Activated CD4-positive, alpha-beta T cell treated with anti-CD3 and anti-CD28 coated beads for 36 hours (primary cell): ENCODE data around the gene ZNF574. TPM values are rescaled to one million over a fixed set of nuclear protein-coding genes. Genes with fewer than 3 reads are reported as not detected.

ENCODE experiments used
- ATAC-seq: fragments of 200-7000 bp; cut with Tn5 transposase; one replicate; pipeline ENCODE4 v1.10.0; 2021; ENCODE audit warnings: mild to moderate bottlenecking, moderate library complexity
- CTCF ChIA-PET: fragments of 350-600 bp; sonication (Branson Sonifier 250); formaldehyde crosslinking; loops from one replicate; lab custom pipeline; 2021; ENCODE audit warnings: antibody characterized with exemption; lab: Charles Lee
- POLR2A ChIA-PET: fragments of 350-600 bp; sonication (Branson Sonifier 250); formaldehyde crosslinking; loops from one replicate; lab custom pipeline; 2021; ENCODE audit warnings: antibody characterized with exemption, inconsistent platforms; lab: Charles Lee
- DNase-seq: peaks from one replicate; pipeline ENCODE4 v3.0.0-alpha.2; 2020
- H3K27ac Mint-ChIP-seq: one replicate; pipeline ENCODE4 v1.8.0; 2021; ENCODE audit warnings: mixed read lengths
- H3K27me3 Mint-ChIP-seq: one replicate; pipeline ENCODE4 v1.8.0; 2021; ENCODE audit warnings: mixed read lengths
- H3K36me3 Mint-ChIP-seq: one replicate; pipeline ENCODE4 v1.8.0; 2021; ENCODE audit warnings: low read depth, mixed read lengths
- H3K4me1 Mint-ChIP-seq: one replicate; pipeline ENCODE4 v1.8.0; 2021; ENCODE audit warnings: mixed read lengths
- H3K4me3 Mint-ChIP-seq: one replicate; pipeline ENCODE4 v1.8.0; 2021; ENCODE audit warnings: mild to moderate bottlenecking, moderate library complexity, mixed read lengths
- H3K9me3 Mint-ChIP-seq: one replicate; pipeline ENCODE4 v1.8.0; 2021; ENCODE audit warnings: low read depth, mixed read lengths
- intact Hi-C, 2 experiments: fragments of 100-400 bp; cut with DNase I in 1 of 2; cut with micrococcal nuclease in 1 of 2; formaldehyde crosslinking; loops; one replicate each; pipeline versions ENCODE4 v1.14.2 to v1.15.1; 2022 to 2024; cut with DNase I, micrococcal nuclease
- total RNA-seq, 2 experiments: library from RNA; stranded (reverse); gene quantifications; one replicate each; pipeline ENCODE4 v1.2.3, GENCODE V29; 2021

ZNF574 gene
- total RNA-seq, 2 experiments from 2014 or later, result 10.7 to 14.8 TPM

GRCh38 chr19:42081584-42082203 lies 5.7 kb downstream of the ZNF574 start:
- H3K4me3 Mint-ChIP-seq, result no peak overlapping the region
- ATAC-seq (peak; percentile 74), DNase-seq (peak; percentile 43)
- ChIA-PET POLR2A (interaction anchor here (0.6 kb wide), 1 partner anchor 96 kb away, joined by 5 read pairs; no protein-coding TSS in a partner anchor), CTCF (interaction anchor here (0.6 to 1.4 kb wide), 4 partner anchors 21 to 357 kb away, joined by 3 to 4 read pairs (median 3); no protein-coding TSS in a partner anchor)
- H3K27me3 Mint-ChIP-seq, result no peaks in the 10 kb centered on the region
- H3K4me1 Mint-ChIP-seq, result peaks cover 23% of the 10 kb centered on the region
- intact Hi-C loops, result no loop called here
- no peaks in the 10 kb centered on the region for H3K9me3 Mint-ChIP-seq
- peaks cover 23% of the 10 kb centered on the region for H3K36me3 Mint-ChIP-seq
- H3K27ac Mint-ChIP-seq, result peak overlapping the region; percentile 7

- ChIA-PET CTCF (no interaction called here), POLR2A (no interaction called here)
- ATAC-seq (no peak), DNase-seq (no peak)
- Mint-ChIP-seq H3K27me3 (no peaks in the 10 kb centered on the region), H3K4me1 (peaks cover 11% of the 10 kb centered on the region), H3K4me3 (no peak overlapping the region), H3K27ac (no peak overlapping the region), H3K36me3 (peaks cover 19% of the 10 kb centered on the region), H3K9me3 (no peaks in the 10 kb centered on the region)
- intact Hi-C loops, result no loop called here
These were observed 7.6 kb downstream of the ZNF574 start for GRCh38 chr19:42083537-42083936.

GRCh38 chr19:42086188-42086736 lies 10.3 kb downstream of the ZNF574 start:
- intact Hi-C loops, result no loop called here
- ATAC-seq (no peak), DNase-seq (no peak)
- ChIA-PET CTCF (no interaction called here), POLR2A (no interaction called here)
- Mint-ChIP-seq H3K36me3 (peaks cover 24% of the 10 kb centered on the region), H3K4me1 (peaks cover 25% of the 10 kb centered on the region), H3K9me3 (no peaks in the 10 kb centered on the region), H3K27me3 (no peaks in the 10 kb centered on the region), H3K4me3 (no peak overlapping the region), H3K27ac (peak overlapping the region; percentile 23)

GRCh38 chr19:42086770-42087550 lies 11.0 kb downstream of the ZNF574 start:
- H3K9me3 Mint-ChIP-seq, result no peaks in the 10 kb centered on the region
- no peak for DNase-seq
- H3K36me3 Mint-ChIP-seq, result peaks cover 17% of the 10 kb centered on the region
- H3K4me3 Mint-ChIP-seq, result no peak overlapping the region
- intact Hi-C loops, result no loop called here
- H3K4me1 Mint-ChIP-seq, result peaks cover 22% of the 10 kb centered on the region
- ATAC-seq, result no peak
- POLR2A ChIA-PET, result interaction anchor here (0.6 kb wide), 1 partner anchor 15 kb away, joined by 5 read pairs; no protein-coding TSS in a partner anchor
- H3K27me3 Mint-ChIP-seq, result no peaks in the 10 kb centered on the region
- no peak overlapping the region for H3K27ac Mint-ChIP-seq
- CTCF ChIA-PET, result no interaction called here

GRCh38 chr19:42088471-42089190 lies 12.7 kb downstream of the ZNF574 start:
- peak overlapping the region; percentile 10 for H3K27ac Mint-ChIP-seq
- DNase-seq (no peak), ATAC-seq (no peak)
- no peaks in the 10 kb centered on the region for H3K27me3 Mint-ChIP-seq
- ChIA-PET CTCF (no interaction called here), POLR2A (no interaction called here)
- no peaks in the 10 kb centered on the region for H3K9me3 Mint-ChIP-seq
- H3K36me3 Mint-ChIP-seq, result peaks cover 17% of the 10 kb centered on the region
- intact Hi-C loops, result no loop called here
- H3K4me3 Mint-ChIP-seq, result no peak overlapping the region
- H3K4me1 Mint-ChIP-seq, result peaks cover 24% of the 10 kb centered on the region

- no peak for DNase-seq
- intact Hi-C loops, result no loop called here
- Mint-ChIP-seq H3K4me3 (no peak overlapping the region), H3K36me3 (peaks cover 22% of the 10 kb centered on the region), H3K27ac (no peak overlapping the region), H3K27me3 (no peaks in the 10 kb centered on the region), H3K9me3 (no peaks in the 10 kb centered on the region), H3K4me1 (peaks cover 24% of the 10 kb centered on the region)
- CTCF ChIA-PET, result no interaction called here
- POLR2A ChIA-PET, result no interaction called here
- no peak for ATAC-seq
These were observed 13.3 kb downstream of the ZNF574 start for GRCh38 chr19:42089191-42089750.

GRCh38 chr19:42089772-42090171 lies 13.8 kb downstream of the ZNF574 start:
- H3K36me3 Mint-ChIP-seq, result peaks cover 24% of the 10 kb centered on the region
- H3K4me1 Mint-ChIP-seq, result peaks cover 24% of the 10 kb centered on the region
- CTCF ChIA-PET, result no interaction called here
- POLR2A ChIA-PET, result no interaction called here
- H3K27me3 Mint-ChIP-seq, result no peaks in the 10 kb centered on the region
- ATAC-seq (no peak), DNase-seq (no peak)
- H3K27ac Mint-ChIP-seq, result no peak overlapping the region
- no peaks in the 10 kb centered on the region for H3K9me3 Mint-ChIP-seq
- no peak overlapping the region for H3K4me3 Mint-ChIP-seq
- intact Hi-C loops, result no loop called here

- peaks cover 24% of the 10 kb centered on the region for H3K4me1 Mint-ChIP-seq
- H3K27ac Mint-ChIP-seq, result no peak overlapping the region
- POLR2A ChIA-PET, result no interaction called here
- no peak for DNase-seq
- H3K9me3 Mint-ChIP-seq, result no peaks in the 10 kb centered on the region
- no peaks in the 10 kb centered on the region for H3K27me3 Mint-ChIP-seq
- no peak for ATAC-seq
- intact Hi-C loops, result no loop called here
- peaks cover 24% of the 10 kb centered on the region for H3K36me3 Mint-ChIP-seq
- CTCF ChIA-PET, result interaction anchor here (0.6 kb wide), 1 partner anchor 139 kb away, joined by 3 read pairs; no protein-coding TSS in a partner anchor
- no peak overlapping the region for H3K4me3 Mint-ChIP-seq
These were observed 14.7 kb downstream of the ZNF574 start for GRCh38 chr19:42090672-42091071.

- H3K36me3 Mint-ChIP-seq, result peaks cover 25% of the 10 kb centered on the region
- ATAC-seq (no peak), DNase-seq (no peak)
- ChIA-PET POLR2A (no interaction called here), CTCF (no interaction called here)
- H3K4me1 Mint-ChIP-seq, result peaks cover 24% of the 10 kb centered on the region
- no peaks in the 10 kb centered on the region for H3K9me3 Mint-ChIP-seq
- H3K27me3 Mint-ChIP-seq, result no peaks in the 10 kb centered on the region
- H3K27ac Mint-ChIP-seq, result no peak overlapping the region
- intact Hi-C loops, result no loop called here
- H3K4me3 Mint-ChIP-seq, result no peak overlapping the region
These were observed 15.3 kb downstream of the ZNF574 start for GRCh38 chr19:42091300-42091699.

- H3K9me3 Mint-ChIP-seq, result no peaks in the 10 kb centered on the region
- no peak for DNase-seq
- H3K4me1 Mint-ChIP-seq, result peaks cover 24% of the 10 kb centered on the region
- no peak overlapping the region for H3K4me3 Mint-ChIP-seq
- intact Hi-C loops, result no loop called here
- H3K27ac Mint-ChIP-seq, result no peak overlapping the region
- ChIA-PET CTCF (interaction anchor here (0.6 kb wide), 2 partner anchors 68 to 142 kb away, joined by 3 read pairs; no protein-coding TSS in a partner anchor), POLR2A (no interaction called here)
- peaks cover 29% of the 10 kb centered on the region for H3K36me3 Mint-ChIP-seq
- no peak for ATAC-seq
- H3K27me3 Mint-ChIP-seq, result no peaks in the 10 kb centered on the region
These were observed 15.8 kb downstream of the ZNF574 start for GRCh38 chr19:42091742-42092141.

GRCh38 chr19:42092350-42092749 lies 16.4 kb downstream of the ZNF574 start:
- H3K27me3 Mint-ChIP-seq, result no peaks in the 10 kb centered on the region
- H3K27ac Mint-ChIP-seq, result no peak overlapping the region
- H3K4me1 Mint-ChIP-seq, result peaks cover 24% of the 10 kb centered on the region
- H3K4me3 Mint-ChIP-seq, result no peak overlapping the region
- DNase-seq (peak; percentile 68), ATAC-seq (peak; percentile 76)
- ChIA-PET CTCF (interaction anchor here (0.6 kb wide), 2 partner anchors 69 to 142 kb away, joined by 3 read pairs; no protein-coding TSS in a partner anchor), POLR2A (no interaction called here)
- intact Hi-C loops, result no loop called here
- no peaks in the 10 kb centered on the region for H3K9me3 Mint-ChIP-seq
- H3K36me3 Mint-ChIP-seq, result peaks cover 32% of the 10 kb centered on the region
